Uterus (tissue), 4 donors: Measurements from ENCODE around the gene WASF2. TPM values are rescaled to one million over a fixed set of nuclear protein-coding genes. Genes with fewer than 3 reads are reported as not detected.

ENCODE experiments used
- DNase-seq, 2 donors: peaks; one replicate each; pipeline ENCODE4 v3.0.0-alpha.2; 2019 to 2020
- H3K27ac ChIP-seq, 2 donors: fragments of 200-600 bp; sonication (generic); 1 replicate in 1 of 2; 2 replicates in 1 of 2; pipeline ENCODE4 v1.5.1; 2016 to 2018
- H3K27me3 ChIP-seq, 2 donors: fragments of 200-600 bp; sonication (generic); one replicate each; pipeline ENCODE4 v1.5.1; 2018 to 2019; ENCODE audit warnings: control low read depth in 1 of 2
- H3K36me3 ChIP-seq, 2 donors: fragments of 200-600 bp; sonication (generic); one replicate each; pipeline ENCODE4 v1.5.1; 2019; ENCODE audit warnings: control low read depth in 1 of 2
- H3K4me1 ChIP-seq, 2 donors: fragments of 200-600 bp; sonication (generic); one replicate each; pipeline ENCODE4 v1.5.1; 2018 to 2019; ENCODE audit warnings: control low read depth in 1 of 2
- H3K4me3 ChIP-seq, 2 donors: fragments of 200-600 bp; sonication (generic); 1 replicate in 1 of 2; 2 replicates in 1 of 2; pipeline ENCODE4 v1.5.1; 2018 to 2019; ENCODE audit warnings: mild to moderate bottlenecking in 1 of 2
- H3K9me3 ChIP-seq, 2 donors: fragments of 200-600 bp; sonication (generic); one replicate each; pipeline ENCODE4 v1.5.1; 2019; ENCODE audit warnings: control low read depth in 1 of 2
- CTCF ChIP-seq, 4 experiments: fragments of 200-600 bp in 2 of 4; fragments of 450-650 bp in 2 of 4; sonication (generic) in 2 of 4; IDR thresholded peaks; one replicate each; pipeline ENCODE4 v1.5.1; 2016 to 2019; ENCODE audit warnings: antibody characterized with exemption in 4 of 4, mild to moderate bottlenecking in 2 of 4, moderate library complexity in 1 of 4
- POLR2A ChIP-seq, 2 donors: fragments of 450-650 bp; IDR thresholded peaks; one replicate each; pipeline ENCODE4 v1.6.1; 2016; ENCODE audit warnings: antibody characterized with exemption in 2 of 2, mild to moderate bottlenecking in 1 of 2, moderate library complexity in 1 of 2
- intact Hi-C: fragments of 100-400 bp; cut with DNase I; formaldehyde crosslinking; loops from one replicate; pipeline ENCODE4 v1.15.1; 2023; ENCODE audit warnings: low total_unique reads
- total RNA-seq, 4 donors: library from RNA; depleted of rRNA in 3 of 4; stranded (reverse); fragments of >200 nt in 3 of 4; gene quantifications; one replicate each; pipeline versions ENCODE4 v1.1.0 to v1.2.4, GENCODE V29; 2014 to 2023
- donor health status: DM: yes; HTN: yes; CAD: no.

Gene WASF2
- total RNA-seq, 4 donors from 2014 or later = 27.2 to 178 (median 41.1) TPM

GRCh38 chr1:27499142-27499541 is 9.2 kb upstream of the WASF2 start:
- TF ChIP-seq POLR2A (IDR thresholded peaks at IDR 0.05) (no peak), CTCF (IDR thresholded peaks at IDR 0.05) (no peak)
- intact Hi-C loops = no loop called here
- no peak overlapping the region for H3K4me3 ChIP-seq

GRCh38 chr1:27496604-27497155 is 6.7 kb upstream of the WASF2 start:
- no peaks in the 10 kb centered on the region for H3K36me3 ChIP-seq
- H3K27ac ChIP-seq = peak overlapping the region; percentile 66 to 72
- peak; percentile 59 to 72 for DNase-seq
- peaks cover 4% of the 10 kb centered on the region in 2 donors for H3K4me1 ChIP-seq
- H3K27me3 ChIP-seq = no peaks in the 10 kb centered on the region
- H3K4me3 ChIP-seq = no peak overlapping the region
- TF ChIP-seq POLR2A (IDR thresholded peaks at IDR 0.05) (no peak), CTCF (IDR thresholded peaks at IDR 0.05) (peak; percentile 32 to 68 (median 52))
- H3K9me3 ChIP-seq = no peaks in the 10 kb centered on the region
- intact Hi-C loops = loop anchor here (2.0 kb wide), 1 partner anchor 60 kb away; no protein-coding TSS in a partner anchor

More at GRCh38 chr1:27499142-27499541, 9.2 kb upstream of the WASF2 start:
- no peak for DNase-seq
- Histone ChIP-seq H3K36me3 (no peaks in the 10 kb centered on the region), H3K27me3 (no peaks in the 10 kb centered on the region), H3K4me1 (peaks cover 5 to 8% of the 10 kb centered on the region in 2 donors), H3K27ac (no peak overlapping the region), H3K9me3 (no peaks in the 10 kb centered on the region)

- H3K4me1 ChIP-seq = peaks cover 9 to 16% of the 10 kb centered on the region in 2 donors
- H3K27ac ChIP-seq = peak overlapping the region; percentile 97 to 98
- no peaks in the 10 kb centered on the region for H3K27me3 ChIP-seq
- DNase-seq = peak in 1 of 2 donors; percentile 2
- no peaks in the 10 kb centered on the region for H3K36me3 ChIP-seq
- no peak for TF ChIP-seq POLR2A (IDR thresholded peaks at IDR 0.05)
- TF ChIP-seq CTCF (IDR thresholded peaks at IDR 0.05) = no peak
- H3K4me3 ChIP-seq = no peak overlapping the region
- intact Hi-C loops = no loop called here
- no peaks in the 10 kb centered on the region for H3K9me3 ChIP-seq
Measured at GRCh38 chr1:27492796-27493195, 2.8 kb upstream of the WASF2 start.

GRCh38 chr1:27491748-27492700 is 2.1 kb upstream of the WASF2 start:
- DNase-seq = peak; percentile 62 to 68
- intact Hi-C loops = no loop called here
- Histone ChIP-seq H3K27me3 (no peaks in the 10 kb centered on the region), H3K4me3 (no peak overlapping the region), H3K36me3 (no peaks in the 10 kb centered on the region), H3K9me3 (no peaks in the 10 kb centered on the region), H3K27ac (peak overlapping the region; percentile 97 to 98), H3K4me1 (peaks cover 9 to 16% of the 10 kb centered on the region in 2 donors)
- TF ChIP-seq CTCF (IDR thresholded peaks at IDR 0.05) = no peak
- no peak for TF ChIP-seq POLR2A (IDR thresholded peaks at IDR 0.05)

- Histone ChIP-seq H3K36me3 (no peaks in the 10 kb centered on the region), H3K27ac (peak overlapping the region; percentile 97 to 98), H3K9me3 (no peaks in the 10 kb centered on the region), H3K4me3 (peak overlapping the region; percentile 76 to 93), H3K27me3 (no peaks in the 10 kb centered on the region), H3K4me1 (peaks cover 9 to 16% of the 10 kb centered on the region in 2 donors)
- peak in 1 of 2 donors; percentile 36 for DNase-seq
- intact Hi-C loops = no loop called here
- TF ChIP-seq POLR2A (IDR thresholded peaks at IDR 0.05) (no peak), CTCF (IDR thresholded peaks at IDR 0.05) (no peak)
Measured at GRCh38 chr1:27489501-27489972, 430 bp downstream of the WASF2 start.
